K562 (cell line): ENCODE results near the gene NT5C2. TPM values are rescaled to one million over a fixed set of nuclear protein-coding genes. Genes with fewer than 3 reads are reported as not detected.

ENCODE experiments used
- ATAC-seq: fragments of 200-7000 bp; cut with Tn5 transposase; 3 replicates; pipeline ENCODE4 v1.9.1; 2020; ENCODE audit warnings: moderate library complexity
- BruUV-seq: library from RNA; stranded (reverse); fragments of 400-500 nt; replicated peaks from 2 replicates; lab custom pipeline; 2021; lab: Mats Ljungman, UMichigan
- CTCF ChIA-PET: fragments of 300-600 bp; formaldehyde crosslinking; extraction: SDS; loops from one replicate; lab custom pipeline; 2021; ENCODE audit warnings: low intra/inter-chr PET ratio; lab: Yijun Ruan, JAX
- POLR2A ChIA-PET: fragments of 300-600, 350-650 bp; sonication (Branson Sonifier 250); formaldehyde crosslinking; extraction: SDS; loops from one replicate; lab custom pipeline; 2021; ENCODE audit warnings: antibody characterized with exemption, inconsistent platforms; lab: Yijun Ruan, JAX
- DNase-seq, 4 experiments: peaks; one replicate each; pipeline versions ENCODE4 v3.0.0 to v3.0.0-alpha.2; 2011 to 2018; ENCODE audit warnings: low spot score in 3 of 4, mixed read lengths in 3 of 4; ENCODE audit errors: extremely low read depth in 1 of 4
- FAIRE-seq: peaks from 2 replicates; lab custom pipeline; 2011; peaks lifted over from hg19 to GRCh38; lab: Jason Lieb, UNC
- H2AFZ ChIP-seq: 2 replicates; pipeline ENCODE4 v1.6.0; 2011; ENCODE audit warnings: low read depth, low read length, control low read depth, inconsistent platforms
- H3K27ac ChIP-seq: fragments of 200-600 bp; 3 replicates; pipeline ENCODE4 v1.8.0; 2011; ENCODE audit warnings: low read depth, mild to moderate bottlenecking, control low read depth, inconsistent platforms, low read length, moderate library complexity, mixed read lengths; ENCODE audit errors: extremely low read depth
- H3K27me3 ChIP-seq, 2 experiments: fragments of 300-600 bp in 1 of 2; 2 replicates in 1 of 2; 3 replicates in 1 of 2; pipeline versions ENCODE4 v1.6.0 to v1.8.0; 2011; ENCODE audit warnings: inconsistent platforms in 2 of 2, low read length in 2 of 2, mild to moderate bottlenecking in 1 of 2, mixed read lengths in 1 of 2, moderate library complexity in 1 of 2; ENCODE audit not compliant: control insufficient read depth in 2 of 2, insufficient read depth in 2 of 2
- H3K36me3 ChIP-seq: fragments of 300-600 bp; 3 replicates; pipeline ENCODE4 v1.8.0; 2011; ENCODE audit warnings: mild to moderate bottlenecking, low read length, inconsistent platforms; ENCODE audit not compliant: control insufficient read depth, insufficient read depth
- H3K4me1 ChIP-seq, 2 experiments: fragments of 200-600 bp in 1 of 2; replicated peaks in 1 of 2; 2 replicates in 1 of 2; 3 replicates in 1 of 2; pipeline versions ENCODE4 v1.5.1 to v1.8.0; 2011; ENCODE audit warnings: inconsistent platforms in 2 of 2, low read length in 2 of 2, mild to moderate bottlenecking in 1 of 2, mixed read lengths in 1 of 2, moderate library complexity in 1 of 2; ENCODE audit not compliant: control insufficient read depth in 2 of 2, insufficient read depth in 2 of 2
- H3K4me2 ChIP-seq: 2 replicates; pipeline ENCODE4 v1.6.1; 2011; ENCODE audit warnings: low read length, control low read depth, inconsistent platforms, mixed read lengths; ENCODE audit not compliant: insufficient read depth
- H3K4me3 ChIP-seq: fragments of 200-600 bp; sonication (generic), shearing (Covaris generic); 2 replicates; pipeline ENCODE4 v1.5.1; 2016; ENCODE audit warnings: control low read depth, inconsistent platforms
- H3K79me2 ChIP-seq: fragments of 200-600 bp; 3 replicates; pipeline ENCODE4 v1.8.0; 2011; ENCODE audit warnings: low read length, inconsistent platforms; ENCODE audit not compliant: control insufficient read depth, insufficient read depth
- H3K9ac ChIP-seq, 2 experiments: 2 replicates each; pipeline versions ENCODE4 v1.6.0 to v1.6.1; 2011; ENCODE audit warnings: low read depth in 2 of 2, low read length in 2 of 2, control low read depth in 1 of 2, inconsistent platforms in 1 of 2, mild to moderate bottlenecking in 1 of 2, mixed read lengths in 1 of 2; ENCODE audit not compliant: insufficient read depth in 1 of 2
- H3K9me1 ChIP-seq: one replicate; pipeline ENCODE4 v1.6.0; 2011; ENCODE audit warnings: inconsistent platforms, mild to moderate bottlenecking, low read length, moderate library complexity; ENCODE audit not compliant: control insufficient read depth, insufficient read depth
- H3K9me3 ChIP-seq: replicated peaks from 2 replicates; pipeline ENCODE4 v1.5.1; 2011; ENCODE audit warnings: low read depth, low read length, inconsistent platforms; ENCODE audit not compliant: control insufficient read depth, insufficient read depth
- H4K20me1 ChIP-seq: replicated peaks from 2 replicates; pipeline ENCODE4 v1.6.1; 2011; ENCODE audit warnings: low read length, inconsistent platforms, mixed read lengths; ENCODE audit not compliant: control insufficient read depth, insufficient read depth
- CBFA2T2 ChIP-seq: fragments of 450-650 bp; conservative IDR thresholded peaks from 2 replicates; pipeline ENCODE4 v1.6.1; 2017; ENCODE audit warnings: mild to moderate bottlenecking
- JUND ChIP-seq, 2 experiments: IDR thresholded peaks; 2 replicates in 1 of 2; 3 replicates in 1 of 2; pipeline ENCODE4 v1.6.1; 2011; ENCODE audit warnings: borderline replicate concordance in 2 of 2, low read depth in 2 of 2, low read length in 2 of 2, improper control_type of control experiment in 1 of 2, missing biosample characterization in 1 of 2, missing genetic modification characterization in 1 of 2, missing genetic modification reagents in 1 of 2
- PTRF ChIP-seq: fragments of 450-650 bp; IDR thresholded peaks from 2 replicates; pipeline ENCODE4 v1.6.1; 2016; ENCODE audit warnings: mild to moderate bottlenecking, missing genetic modification characterization, missing compliant biosample characterization
- RFX5 ChIP-seq: IDR thresholded peaks from 2 replicates; pipeline ENCODE4 v1.6.1; 2011; ENCODE audit warnings: low read depth, mild to moderate bottlenecking, improper control_type of control experiment, low read length
- RFX7 ChIP-seq: fragments of 250-450 bp; sonication (Bioruptor Pico); IDR thresholded peaks from 2 replicates; pipeline ENCODE4 v1.5.1; 2021; ENCODE audit warnings: mild to moderate bottlenecking
- SMAD3 ChIP-seq: fragments of 450-650 bp; formaldehyde crosslinking; conservative IDR thresholded peaks from 2 replicates; pipeline ENCODE4 v1.4.0; 2020; ENCODE audit warnings: mild to moderate bottlenecking
- TOE1 ChIP-seq, 2 experiments: fragments of 450-650 bp in 1 of 2; sonication (generic) in 1 of 2; formaldehyde crosslinking in 1 of 2; IDR thresholded peaks; 2 replicates each; pipeline versions ENCODE4 v1.7.1 to v1.8.0; 2016 to 2022; ENCODE audit warnings: borderline replicate concordance in 2 of 2, mild to moderate bottlenecking in 2 of 2, antibody characterized with exemption in 1 of 2, inconsistent platforms in 1 of 2, low read depth in 1 of 2, missing genetic modification reagents in 1 of 2, moderate library complexity in 1 of 2
- TRIM28 ChIP-seq: fragments of 450-650 bp; IDR thresholded peaks from 2 replicates; pipeline ENCODE4 v1.6.1; 2017
- WGBS: fragments of 100-300 bp; shearing (Covaris generic); methylation state at CpG from one replicate; pipeline ENCODE4 v1.1.6; 2016; ENCODE audit warnings: low coverage, mixed read lengths; ENCODE audit not compliant: insufficient coverage; ENCODE audit errors: missing lambda C conversion rate; 5-methylcytosine and 5-hydroxymethylcytosine counted together
- in situ Hi-C: fragments of 300-500 bp; cut with MboI; formaldehyde crosslinking; loops from 4 replicates; pipeline ENCODE4 v1.15.0; 2018; ENCODE audit warnings: inconsistent platforms, mixed read lengths
- intact Hi-C: fragments of 100-400 bp; cut with micrococcal nuclease; formaldehyde crosslinking; loops from 2 replicates; pipeline ENCODE4 v1.14.2; 2022
- polyA plus RNA-seq, 8 experiments: library from polyadenylated mRNA; depleted of rRNA in 4 of 8; stranded (reverse) in 5 of 8; unstranded in 3 of 8; fragments of >200 nt; fragmentation: Nextera tagmentation in 2 of 8; fragmentation: Illumina TruSeq in 1 of 8; extraction: Ambion mirVana in 2 of 8; extraction: Trizol in 1 of 8; gene quantifications; 2 replicates each; pipeline versions ENCODE4 v1.2.1 to v1.2.3, GENCODE V29; 2011 to 2014; ENCODE audit warnings: inconsistent platforms in 1 of 8, missing spikeins in 1 of 8
- total RNA-seq, 7 experiments: library from RNA; depleted of rRNA in 6 of 7; stranded (reverse); fragments of >200 nt in 6 of 7; fragmentation: Illumina TruSeq in 2 of 7; extraction: Trizol in 2 of 7; gene quantifications; 2 replicates each; pipeline versions ENCODE4 v1.2.1 to v1.2.3, GENCODE V29; 2011 to 2021; ENCODE audit warnings: low replicate concordance in 1 of 7

NT5C2 gene
- total and polyA plus RNA-seq, 9 of the 15 experiments (the other 6 are each of a cell fraction or from before 2014, with no cell fraction given) = 11.3 to 45.2 (median 27.7) TPM

DNA sequence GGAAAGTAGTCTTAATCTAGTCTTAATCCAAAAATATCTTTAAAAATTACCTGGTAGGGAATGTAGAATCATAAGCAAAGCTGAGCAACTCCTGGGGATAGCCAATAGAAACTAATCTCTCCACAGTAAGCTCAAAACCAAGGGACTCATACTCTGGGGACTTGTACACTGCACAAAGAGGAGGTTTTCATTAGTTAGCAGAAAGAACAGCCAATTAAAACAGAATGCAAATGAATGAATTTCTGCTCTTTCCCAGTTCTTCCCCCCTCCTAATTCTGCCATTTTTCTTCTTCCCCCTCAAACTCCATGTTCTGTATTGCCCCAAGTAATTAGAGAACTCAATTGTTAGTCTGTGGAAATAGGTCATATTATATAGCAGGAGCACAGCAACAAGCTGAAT, 86.5 kb downstream of the NT5C2 start (continued):
- TF ChIP-seq RFX5 (no peak), TOE1 (IDR thresholded peaks at IDR 0.05; ENCODE audit: borderline replicate concordance) (no peak), TOE1 (CRISPR knock-in tag; IDR thresholded peaks at IDR 0.05; ENCODE audit: borderline replicate concordance, low read depth) (no peak), PTRF (tag) (no peak), SMAD3 (CRISPR knock-in tag) (no peak), JUND (IDR thresholded peaks at IDR 0.05; ENCODE audit: borderline replicate concordance, low read depth, low read length) (no peak), JUND (tag; IDR thresholded peaks at IDR 0.05; ENCODE audit: borderline replicate concordance, low read depth, low read length) (no peak), TRIM28 (no peak)

GRCh38 chr10:103105462-103105861, 87.6 kb downstream of the NT5C2 start:
- in situ Hi-C loops = no loop called here
- no peak for FAIRE-seq
- 90% methylated on average over 1 of the region's 1 CpG for WGBS

More at GRCh38 chr10:103105462-103105861, 87.6 kb downstream of the NT5C2 start:
- H3K9me1 ChIP-seq = no peaks in the 10 kb centered on the region
- POLR2A ChIA-PET = no interaction called here
- H2AFZ ChIP-seq = no peak overlapping the region
- CTCF ChIA-PET = no interaction called here
- H3K27me3 ChIP-seq = no peaks in the 10 kb centered on the region
- no peak overlapping the region for H3K4me3 ChIP-seq
- H3K27ac ChIP-seq = no peak overlapping the region
- H3K79me2 ChIP-seq = no peaks in the 10 kb centered on the region
- no peak for DNase-seq
- no peaks in the 10 kb centered on the region for H3K4me1 ChIP-seq
- H4K20me1 ChIP-seq = no peaks in the 10 kb centered on the region
- no peak for ATAC-seq
- peaks cover 20% of the 10 kb centered on the region; the same call in 1 of the 3 replicates for H3K36me3 ChIP-seq
- no peak overlapping the region for H3K9ac ChIP-seq
- intact Hi-C loops = no loop called here
- TF ChIP-seq CBFA2T2 = no peak
- TF ChIP-seq RFX7 (CRISPR knock-in tag) = no peak
- no peak overlapping the region for H3K4me2 ChIP-seq
- no peaks in the 10 kb centered on the region for H3K9me3 ChIP-seq
- no TSS peak for BruUV-seq
